Keratinocyte (primary cell): ENCODE results near the gene TACR1. TPM values are rescaled to one million over a fixed set of nuclear protein-coding genes. Genes with fewer than 3 reads are reported as not detected.

Source experiments
- DNase-seq: peaks from one replicate; pipeline ENCODE4 v3.0.0-alpha.2; 2011; ENCODE audit warnings: low read depth, missing footprints, low spot score
- FAIRE-seq: peaks from 2 replicates; lab custom pipeline; 2011; peaks lifted over from hg19 to GRCh38; lab: Jason Lieb, UNC
- H2AFZ ChIP-seq: 2 replicates; pipeline ENCODE4 v1.6.0; 2012; ENCODE audit warnings: low read length, control low read depth, inconsistent platforms; ENCODE audit not compliant: control insufficient read depth
- H3K27ac ChIP-seq: 2 replicates; pipeline ENCODE4 v1.5.1; 2011; ENCODE audit warnings: low read length; ENCODE audit not compliant: control insufficient read depth, insufficient read depth
- H3K27me3 ChIP-seq: 3 replicates; pipeline ENCODE4 v1.6.0; 2011; ENCODE audit warnings: low read length; ENCODE audit not compliant: control insufficient read depth, insufficient read depth; ENCODE audit errors: extremely low read depth
- H3K36me3 ChIP-seq, 2 experiments: 2 replicates in 1 of 2; 3 replicates in 1 of 2; pipeline ENCODE4 v1.5.1; 2011; ENCODE audit warnings: low read length in 2 of 2, mild to moderate bottlenecking in 1 of 2; ENCODE audit not compliant: control insufficient read depth in 2 of 2, insufficient read depth in 2 of 2; ENCODE audit errors: extremely low read depth in 1 of 2
- H3K4me1 ChIP-seq: 3 replicates; pipeline ENCODE4 v1.5.1; 2011; ENCODE audit warnings: low read length; ENCODE audit not compliant: control insufficient read depth, insufficient read depth; ENCODE audit errors: extremely low read depth
- H3K4me2 ChIP-seq: 3 replicates; pipeline ENCODE4 v1.6.0; 2011; ENCODE audit warnings: low read depth, low read length; ENCODE audit not compliant: control insufficient read depth, insufficient read depth; ENCODE audit errors: extremely low read depth
- H3K4me3 ChIP-seq, 3 experiments: fragments of 200-600 bp in 1 of 3; sonication (generic) in 1 of 3; 2 replicates in 2 of 3; 3 replicates in 1 of 3; pipeline ENCODE4 v1.5.1; 2011 to 2016; ENCODE audit warnings: low read length in 3 of 3, mild to moderate bottlenecking in 3 of 3, control low read depth in 2 of 3, inconsistent platforms in 1 of 3, low read depth in 1 of 3, mixed read lengths in 1 of 3, mixed run types in 1 of 3, moderate library complexity in 1 of 3; ENCODE audit not compliant: control insufficient read depth in 2 of 3, insufficient read depth in 2 of 3; ENCODE audit errors: extremely low read depth in 1 of 3
- H3K79me2 ChIP-seq: 2 replicates; pipeline ENCODE4 v1.6.0; 2012; ENCODE audit warnings: low read length; ENCODE audit not compliant: control insufficient read depth, insufficient read depth
- H3K9ac ChIP-seq: 3 replicates; pipeline ENCODE4 v1.6.0; 2011; ENCODE audit warnings: low read length; ENCODE audit not compliant: control insufficient read depth, insufficient read depth; ENCODE audit errors: extremely low read depth
- H3K9me1 ChIP-seq: 3 replicates; pipeline ENCODE4 v1.6.0; 2011; ENCODE audit warnings: low read length; ENCODE audit not compliant: control insufficient read depth, insufficient read depth; ENCODE audit errors: extremely low read depth
- H3K9me3 ChIP-seq: 2 replicates; pipeline ENCODE4 v1.5.1; 2012; ENCODE audit warnings: low read depth, low read length; ENCODE audit not compliant: control insufficient read depth
- H4K20me1 ChIP-seq: 3 replicates; pipeline ENCODE4 v1.6.0; 2011; ENCODE audit warnings: low read length; ENCODE audit not compliant: control insufficient read depth, insufficient read depth; ENCODE audit errors: extremely low read depth
- CTCF ChIP-seq, 3 experiments: IDR thresholded peaks in 1 of 3; conservative IDR thresholded peaks in 1 of 3; optimal IDR thresholded peaks in 1 of 3; 2 replicates in 2 of 3; 3 replicates in 1 of 3; pipeline versions ENCODE3 to v1.5.1; 2011; ENCODE audit warnings: low read length in 3 of 3, mild to moderate bottlenecking in 3 of 3, moderate library complexity in 2 of 3, control low read depth in 1 of 3, inconsistent platforms in 1 of 3; ENCODE audit not compliant: insufficient read depth in 2 of 3; ENCODE audit errors: extremely low read depth in 1 of 3
- EZH2 ChIP-seq: IDR thresholded peaks from one replicate; pipeline ENCODE4 v1.6.1; 2012; ENCODE audit warnings: inconsistent platforms, mild to moderate bottlenecking, low read length, moderate library complexity
- dilution Hi-C: fragments of 300-500 bp; cut with MboI; formaldehyde crosslinking; loops from one replicate; pipeline ENCODE4 v1.7.0; 2020; ENCODE audit warnings: low sequenced_read_pairs; ENCODE audit not compliant: extremely low pct_ligation_motif_present
- polyA plus RNA-seq, 5 experiments: library from polyadenylated mRNA; depleted of rRNA in 3 of 5; stranded (reverse) in 3 of 5; stranded (forward) in 1 of 5; unstranded in 1 of 5; fragments of >200 nt; gene quantifications; 1 replicate in 1 of 5; 2 replicates in 3 of 5; 3 replicates in 1 of 5; pipeline versions ENCODE4 v1.2.1 to v1.2.3, GENCODE V29; 2011 to 2012; ENCODE audit warnings: missing spikeins in 2 of 5, low read depth in 1 of 5, low replicate concordance in 1 of 5

TACR1 gene
- polyA plus RNA-seq, 1 donor (not counting 4 experiments of a cell fraction or from before 2014, with no cell fraction given) = not detected

DNA sequence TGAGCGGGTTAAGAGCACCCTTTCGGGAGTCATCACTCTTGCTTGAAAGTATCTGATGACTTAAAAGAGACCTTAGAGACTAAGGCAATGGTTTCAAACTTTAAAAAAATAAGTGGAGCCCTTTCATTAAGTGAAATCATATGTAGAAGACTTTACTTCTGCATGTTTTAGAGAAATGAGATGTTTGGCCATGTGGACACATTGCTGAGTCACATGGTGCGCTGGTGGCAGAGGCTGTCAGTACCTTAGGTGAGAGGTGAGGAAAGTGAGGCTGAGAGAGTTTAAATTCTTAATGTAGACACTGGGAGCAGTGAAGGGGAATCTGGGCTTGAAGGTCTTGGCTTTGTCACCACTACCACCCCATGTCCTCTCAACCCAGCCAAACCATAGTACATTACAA, 109.8 kb downstream of the TACR1 start:
- H3K36me3 ChIP-seq = no peaks in the 10 kb centered on the region
- no peak overlapping the region for H3K9ac ChIP-seq
- peaks cover 3% of the 10 kb centered on the region for H3K27me3 ChIP-seq
- H3K4me2 ChIP-seq = no peak overlapping the region
- H3K9me1 ChIP-seq = no peaks in the 10 kb centered on the region
- TF ChIP-seq EZH2 (no peak), CTCF (optimal IDR thresholded peaks at IDR 0.05 in 1 of 3, IDR thresholded peaks at IDR 0.05 in 1 of 3, conservative IDR thresholded peaks at IDR 0.05 in 1 of 3; ENCODE audit: extremely low read depth in 1 of 3, insufficient read depth in 2 of 3, low read length in 3 of 3) (no peak)
- H4K20me1 ChIP-seq = no peaks in the 10 kb centered on the region
- H3K79me2 ChIP-seq = no peaks in the 10 kb centered on the region
- dilution Hi-C loops = no loop called here
- H3K9me3 ChIP-seq = no peaks in the 10 kb centered on the region
- H3K27ac ChIP-seq = no peak overlapping the region
- no peak overlapping the region for H2AFZ ChIP-seq
- no peaks in the 10 kb centered on the region for H3K4me1 ChIP-seq
- DNase-seq = no peak
- H3K4me3 ChIP-seq = no peak overlapping the region
- FAIRE-seq = no peak

GRCh38 chr2:75088791-75089190, 110.5 kb downstream of the TACR1 start:
- DNase-seq (no peak), FAIRE-seq (no peak)
- Histone ChIP-seq H3K4me2 (no peak overlapping the region), H3K27ac (no peak overlapping the region), H3K9ac (no peak overlapping the region), H3K9me3 (no peaks in the 10 kb centered on the region), H2AFZ (no peak overlapping the region), H3K9me1 (no peaks in the 10 kb centered on the region), H3K4me3 (no peak overlapping the region), H3K36me3 (no peaks in the 10 kb centered on the region), H3K79me2 (no peaks in the 10 kb centered on the region), H4K20me1 (no peaks in the 10 kb centered on the region), H3K27me3 (peaks cover 3% of the 10 kb centered on the region), H3K4me1 (no peaks in the 10 kb centered on the region)
- TF ChIP-seq CTCF (optimal IDR thresholded peaks at IDR 0.05 in 1 of 3, IDR thresholded peaks at IDR 0.05 in 1 of 3, conservative IDR thresholded peaks at IDR 0.05 in 1 of 3; ENCODE audit: extremely low read depth in 1 of 3, insufficient read depth in 2 of 3, low read length in 3 of 3) (no peak), EZH2 (no peak)
- dilution Hi-C loops = no loop called here
